K562 (cell line): ENCODE measurements around the gene NCAPD2. TPM values are rescaled to one million over a fixed set of nuclear protein-coding genes. Genes with fewer than 3 reads are reported as not detected.

Experiments
- CREB5 ChIP-seq: fragments of 250-450 bp; sonication (Bioruptor Pico); IDR thresholded peaks from 2 replicates; pipeline ENCODE4 v1.5.0; 2020; ENCODE audit warnings: mild to moderate bottlenecking
- IRF1 ChIP-seq: sonication (generic); formaldehyde crosslinking; IDR thresholded peaks from 2 replicates; pipeline ENCODE4 v1.8.0; 2022; ENCODE audit warnings: missing genetic modification reagents, mild to moderate bottlenecking, borderline replicate concordance
- POLR2AphosphoS5 ChIP-seq: IDR thresholded peaks from 2 replicates; pipeline ENCODE4 v1.6.1; 2011; ENCODE audit warnings: mild to moderate bottlenecking, low read depth, low read length, moderate library complexity; ENCODE audit not compliant: control insufficient read depth, insufficient read depth
- RBM17 ChIP-seq: fragments of 200-400 bp; formaldehyde crosslinking; IDR thresholded peaks from 2 replicates; pipeline ENCODE4 v1.6.1; 2017; ENCODE audit warnings: low read depth, mild to moderate bottlenecking, low read length, borderline replicate concordance
- SNIP1 ChIP-seq: fragments of 450-650 bp; IDR thresholded peaks from 2 replicates; pipeline ENCODE4 v1.7.1; 2017; ENCODE audit warnings: low read depth, mild to moderate bottlenecking
- STAT5A ChIP-seq: IDR thresholded peaks from 2 replicates; pipeline ENCODE4 v1.6.1; 2012; ENCODE audit warnings: low read length, inconsistent platforms, borderline replicate concordance
- ZBTB7A ChIP-seq: IDR thresholded peaks from 2 replicates; pipeline ENCODE4 v1.6.1; 2011; ENCODE audit warnings: low read depth, mild to moderate bottlenecking, low read length, moderate library complexity, borderline replicate concordance; ENCODE audit not compliant: control insufficient read depth
- ZFP1 ChIP-seq: fragments of 450-650 bp; formaldehyde crosslinking; IDR thresholded peaks from 2 replicates; pipeline ENCODE4 v1.4.0; 2020; ENCODE audit warnings: mild to moderate bottlenecking, mixed read lengths
- ZNF253 ChIP-seq: fragments of 250-450 bp; sonication (Bioruptor Pico); conservative IDR thresholded peaks from 2 replicates; pipeline ENCODE4 v1.6.1; 2021; ENCODE audit warnings: mild to moderate bottlenecking
- ZNF280A ChIP-seq: fragments of 450-650 bp; IDR thresholded peaks from 2 replicates; pipeline ENCODE4 v1.6.1; 2018; ENCODE audit warnings: mild to moderate bottlenecking, low read depth; ENCODE audit not compliant: partially characterized antibody
- ZNF551 ChIP-seq: fragments of 250-450 bp; sonication (Bioruptor Pico); IDR thresholded peaks from 2 replicates; pipeline ENCODE4 v1.5.0; 2021; ENCODE audit warnings: mild to moderate bottlenecking, moderate library complexity
- polyA plus RNA-seq, 8 experiments: library from polyadenylated mRNA; depleted of rRNA in 4 of 8; stranded (reverse) in 5 of 8; unstranded in 3 of 8; fragments of >200 nt; fragmentation: Nextera tagmentation in 2 of 8; fragmentation: Illumina TruSeq in 1 of 8; extraction: Ambion mirVana in 2 of 8; extraction: Trizol in 1 of 8; gene quantifications; 2 replicates each; pipeline versions ENCODE4 v1.2.1 to v1.2.3, GENCODE V29; 2011 to 2014; ENCODE audit warnings: inconsistent platforms in 1 of 8, missing spikeins in 1 of 8
- total RNA-seq, 7 experiments: library from RNA; depleted of rRNA in 6 of 7; stranded (reverse); fragments of >200 nt in 6 of 7; fragmentation: Illumina TruSeq in 2 of 7; extraction: Trizol in 2 of 7; gene quantifications; 2 replicates each; pipeline versions ENCODE4 v1.2.1 to v1.2.3, GENCODE V29; 2011 to 2021; ENCODE audit warnings: low replicate concordance in 1 of 7
- TF ChIP-seq, protein P1 (sequence below): fragments of 450-650 bp; formaldehyde crosslinking; IDR thresholded peaks from 2 replicates; pipeline ENCODE4 v1.4.0; 2020; ENCODE audit warnings: mild to moderate bottlenecking, mixed read lengths
- TF ChIP-seq, protein P2 (sequence below): fragments of 250-450 bp; sonication (Bioruptor Pico); IDR thresholded peaks from 2 replicates; pipeline ENCODE4 v1.5.0; 2021; ENCODE audit warnings: mild to moderate bottlenecking, moderate library complexity

The NCAPD2 gene
- total and polyA plus RNA-seq, 9 of the 15 experiments (the other 6 are each of a cell fraction or from before 2014, with no cell fraction given): 16.9 to 93.7 (median 68.3) TPM

GRCh38 chr12:6534945-6535696 lies 41.2 kb downstream of the NCAPD2 start (continued):
- TF ChIP-seq STAT5A (no peak), ZNF253 (no peak), ZNF280A (no peak), SNIP1 (no peak), ZFP1 (CRISPR knock-in tag) (no peak), POLR2AphosphoS5 (peak; percentile 36; the same call in 1 of the 2 replicates), ZBTB7A (no peak), ZNF551 (no peak), RBM17 (no peak), CREB5 (CRISPR knock-in tag) (no peak), IRF1 (no peak)
- TF ChIP-seq, protein P1, sequence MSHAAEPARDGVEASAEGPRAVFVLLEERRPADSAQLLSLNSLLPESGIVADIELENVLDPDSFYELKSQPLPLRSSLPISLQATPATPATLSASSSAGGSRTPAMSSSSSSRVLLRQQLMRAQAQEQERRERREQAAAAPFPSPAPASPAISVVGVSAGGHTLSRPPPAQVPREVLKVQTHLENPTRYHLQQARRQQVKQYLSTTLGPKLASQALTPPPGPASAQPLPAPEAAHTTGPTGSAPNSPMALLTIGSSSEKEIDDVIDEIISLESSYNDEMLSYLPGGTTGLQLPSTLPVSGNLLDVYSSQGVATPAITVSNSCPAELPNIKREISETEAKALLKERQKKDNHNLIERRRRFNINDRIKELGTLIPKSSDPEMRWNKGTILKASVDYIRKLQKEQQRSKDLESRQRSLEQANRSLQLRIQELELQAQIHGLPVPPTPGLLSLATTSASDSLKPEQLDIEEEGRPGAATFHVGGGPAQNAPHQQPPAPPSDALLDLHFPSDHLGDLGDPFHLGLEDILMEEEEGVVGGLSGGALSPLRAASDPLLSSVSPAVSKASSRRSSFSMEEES: peak; percentile 44
- TF ChIP-seq, protein P2, sequence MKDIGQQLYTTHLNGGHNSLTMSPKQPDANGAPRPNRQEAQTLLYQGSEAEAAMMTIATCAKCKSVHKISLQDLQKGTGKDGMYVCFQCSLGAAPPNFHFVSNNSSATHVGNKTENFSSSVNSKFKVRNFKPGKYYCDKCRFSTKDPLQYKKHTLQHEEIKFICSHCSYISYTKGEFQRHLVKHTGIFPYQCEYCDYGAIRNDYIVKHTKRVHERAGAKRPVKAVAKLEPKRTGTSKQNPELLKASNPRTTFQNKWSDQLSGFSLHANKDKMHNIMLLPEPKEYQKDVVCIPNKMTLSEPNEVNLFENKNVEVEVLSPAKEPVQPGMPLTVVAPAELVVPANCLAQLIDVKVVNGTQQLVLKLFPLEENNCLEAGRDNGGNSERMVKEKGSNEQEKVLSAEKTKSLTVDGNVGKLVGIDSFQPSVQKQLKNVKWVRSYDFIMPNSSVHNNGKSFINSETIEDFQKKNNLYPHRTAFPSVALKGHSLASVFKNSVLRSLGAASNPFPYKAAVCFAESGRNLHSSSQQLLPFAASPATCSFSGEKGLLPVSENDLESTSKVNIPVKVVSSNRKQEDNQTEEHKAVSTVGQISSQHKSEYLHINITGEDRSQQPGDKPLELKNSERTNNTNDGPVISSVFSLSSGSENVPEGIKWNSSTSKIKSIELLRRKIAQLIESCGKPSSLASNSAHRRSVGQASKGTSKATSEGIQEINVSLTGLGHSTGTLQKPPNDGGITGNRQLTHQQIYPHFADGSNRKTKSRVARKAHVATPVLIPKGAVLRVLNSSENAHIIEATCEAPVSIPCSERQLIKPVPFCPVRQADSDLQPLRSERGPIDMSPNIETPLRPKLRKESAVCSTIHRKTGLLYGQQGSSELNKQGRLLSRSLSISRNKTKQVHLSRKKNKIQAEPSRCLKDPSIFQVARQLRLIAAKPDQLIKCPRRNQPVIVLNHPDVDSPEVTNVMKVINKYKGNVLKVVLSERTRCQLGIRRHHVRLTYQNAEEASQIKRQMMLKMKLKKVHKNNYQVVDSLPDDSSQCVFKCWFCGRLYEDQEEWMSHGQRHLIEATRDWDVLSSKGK (CRISPR knock-in tag): no peak
